CD4-positive, CD25-positive, alpha-beta regulatory T cell (primary cell): ENCODE measurements around the gene PTPRN2. TPM values are rescaled to one million over a fixed set of nuclear protein-coding genes. Genes with fewer than 3 reads are reported as not detected.

Source experiments
- ATAC-seq, 2 donors: fragments of 150-1000 bp; cut with Tn5 transposase; one replicate each; pipeline ENCODE4 v1.10.0; 2021; ENCODE audit warnings: low read depth in 2 of 2, moderate number of reproducible peaks in 2 of 2, moderate library complexity in 1 of 2
- DNase-seq, 3 donors: peaks; one replicate each; pipeline versions ENCODE4 v3.0.0 to v3.0.0-alpha.2; 2012 to 2022; ENCODE audit warnings: mixed read lengths in 1 of 3
- H3K27ac ChIP-seq: one replicate; pipeline ENCODE4 v1.7.0; 2013; ENCODE audit warnings: mild to moderate bottlenecking, low read length; ENCODE audit not compliant: insufficient read depth, poor library complexity, severe bottlenecking
- H3K27me3 ChIP-seq: one replicate; pipeline ENCODE4 v1.7.0; 2013; ENCODE audit warnings: low read length; ENCODE audit not compliant: control insufficient read depth, insufficient read depth
- H3K36me3 ChIP-seq: one replicate; pipeline ENCODE4 v1.7.0; 2013; ENCODE audit warnings: mild to moderate bottlenecking, low read length, moderate library complexity; ENCODE audit not compliant: control insufficient read depth, insufficient read depth
- H3K4me1 ChIP-seq: 2 replicates; pipeline ENCODE4 v1.7.0; 2013; ENCODE audit warnings: mild to moderate bottlenecking, low read length; ENCODE audit not compliant: insufficient read depth, control insufficient read depth, poor library complexity, severe bottlenecking
- H3K4me3 ChIP-seq: one replicate; pipeline ENCODE4 v1.7.0; 2013; ENCODE audit warnings: low read depth, mild to moderate bottlenecking, low read length, moderate library complexity
- H3K9me3 ChIP-seq, 2 experiments: 1 replicate in 1 of 2; 2 replicates in 1 of 2; pipeline ENCODE4 v1.7.0; 2013; ENCODE audit warnings: low read length in 2 of 2, mild to moderate bottlenecking in 1 of 2, moderate library complexity in 1 of 2; ENCODE audit not compliant: control insufficient read depth in 2 of 2
- H3K27ac Mint-ChIP-seq, 3 donors: one replicate each; pipeline ENCODE4 v1.8.0; 2020 to 2022; ENCODE audit warnings: mild to moderate bottlenecking in 3 of 3, mixed read lengths in 3 of 3, moderate library complexity in 2 of 3
- H3K27me3 Mint-ChIP-seq: one replicate; pipeline ENCODE4 v1.8.0; 2022; ENCODE audit warnings: mild to moderate bottlenecking, mixed read lengths
- H3K36me3 Mint-ChIP-seq: one replicate; pipeline ENCODE4 v1.8.0; 2020; ENCODE audit warnings: mixed read lengths
- H3K4me1 Mint-ChIP-seq, 4 donors: one replicate each; pipeline ENCODE4 v1.8.0; 2020 to 2022; ENCODE audit warnings: mixed read lengths in 4 of 4, mild to moderate bottlenecking in 1 of 4
- H3K4me3 Mint-ChIP-seq, 4 donors: one replicate each; pipeline ENCODE4 v1.8.0; 2020 to 2022; ENCODE audit warnings: mild to moderate bottlenecking in 4 of 4, mixed read lengths in 4 of 4, moderate library complexity in 3 of 4
- H3K9me3 Mint-ChIP-seq, 7 donors: one replicate each; pipeline ENCODE4 v1.8.0; 2020 to 2022; ENCODE audit warnings: mixed read lengths in 7 of 7, mild to moderate bottlenecking in 3 of 7, moderate library complexity in 2 of 7
- polyA plus RNA-seq, 4 donors: library from polyadenylated mRNA; unstranded; fragments of 300-500 nt; fragmentation: Illumina TruSeq; gene quantifications; one replicate each; pipeline ENCODE4 v1.2.3, GENCODE V29; 2021
- total RNA-seq: library from RNA; stranded (reverse); gene quantifications from one replicate; pipeline ENCODE4 v1.2.3, GENCODE V29; 2022

Gene PTPRN2
- total and polyA plus RNA-seq, 5 donors from 2014 or later = 1.6 to 4.7 (median 2.7) TPM

GRCh38 chr7:157499121-157499834 lies 1088.3 kb downstream of the PTPRN2 start:
- no peak for ATAC-seq
- Histone ChIP-seq H3K27ac (no peak overlapping the region), H3K4me1 (peaks cover 35% of the 10 kb centered on the region), H3K27me3 (no peaks in the 10 kb centered on the region), H3K36me3 (no peaks in the 10 kb centered on the region), H3K9me3 (no peaks in the 10 kb centered on the region), H3K4me3 (no peak overlapping the region)
- Mint-ChIP-seq H3K4me1 (peaks cover 12 to 52% (median 22%) of the 10 kb centered on the region in 4 donors), H3K4me3 (no peak overlapping the region), H3K27ac (peak overlapping the region in 2 of 3 donors; percentile 26 to 62), H3K9me3 (peaks cover 0 to 2% (median 0%) of the 10 kb centered on the region in 7 donors), H3K36me3 (no peaks in the 10 kb centered on the region), H3K27me3 (peaks cover 5% of the 10 kb centered on the region)
- no peak for DNase-seq

DNA sequence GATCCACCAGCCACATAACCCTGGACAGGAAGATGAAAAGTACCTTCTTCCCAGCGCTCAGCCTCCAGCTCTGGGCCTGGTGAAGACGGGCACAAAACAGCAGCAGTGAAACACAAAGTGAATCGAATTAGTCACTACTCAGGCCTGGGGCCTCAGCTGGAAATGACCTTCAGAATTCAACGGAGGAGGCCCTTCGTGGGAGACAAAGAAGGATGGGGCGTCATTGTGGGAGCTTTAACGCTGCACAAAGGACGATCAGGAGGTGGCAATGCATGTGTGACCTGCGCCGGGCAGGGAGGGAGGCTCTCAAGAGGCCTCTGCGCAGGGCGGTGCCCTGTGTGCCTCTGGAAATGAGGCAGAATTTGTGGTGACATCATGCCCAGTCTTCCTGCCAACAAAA lies 1089.0 kb downstream of the PTPRN2 start:
- Histone ChIP-seq H3K36me3 (no peaks in the 10 kb centered on the region), H3K27me3 (no peaks in the 10 kb centered on the region), H3K4me1 (peaks cover 34% of the 10 kb centered on the region), H3K27ac (no peak overlapping the region), H3K4me3 (no peak overlapping the region), H3K9me3 (no peaks in the 10 kb centered on the region)
- no peaks in the 10 kb centered on the region for H3K36me3 Mint-ChIP-seq
- H3K27me3 Mint-ChIP-seq = peaks cover 5% of the 10 kb centered on the region
- H3K27ac Mint-ChIP-seq = peak overlapping the region in 2 of 3 donors; percentile 26 to 65
- peaks cover 0 to 5% (median 0%) of the 10 kb centered on the region in 7 donors for H3K9me3 Mint-ChIP-seq
- peaks cover 12 to 52% (median 23%) of the 10 kb centered on the region in 4 donors for H3K4me1 Mint-ChIP-seq
- DNase-seq (no peak), ATAC-seq (no peak)
- H3K4me3 Mint-ChIP-seq = no peak overlapping the region

DNA sequence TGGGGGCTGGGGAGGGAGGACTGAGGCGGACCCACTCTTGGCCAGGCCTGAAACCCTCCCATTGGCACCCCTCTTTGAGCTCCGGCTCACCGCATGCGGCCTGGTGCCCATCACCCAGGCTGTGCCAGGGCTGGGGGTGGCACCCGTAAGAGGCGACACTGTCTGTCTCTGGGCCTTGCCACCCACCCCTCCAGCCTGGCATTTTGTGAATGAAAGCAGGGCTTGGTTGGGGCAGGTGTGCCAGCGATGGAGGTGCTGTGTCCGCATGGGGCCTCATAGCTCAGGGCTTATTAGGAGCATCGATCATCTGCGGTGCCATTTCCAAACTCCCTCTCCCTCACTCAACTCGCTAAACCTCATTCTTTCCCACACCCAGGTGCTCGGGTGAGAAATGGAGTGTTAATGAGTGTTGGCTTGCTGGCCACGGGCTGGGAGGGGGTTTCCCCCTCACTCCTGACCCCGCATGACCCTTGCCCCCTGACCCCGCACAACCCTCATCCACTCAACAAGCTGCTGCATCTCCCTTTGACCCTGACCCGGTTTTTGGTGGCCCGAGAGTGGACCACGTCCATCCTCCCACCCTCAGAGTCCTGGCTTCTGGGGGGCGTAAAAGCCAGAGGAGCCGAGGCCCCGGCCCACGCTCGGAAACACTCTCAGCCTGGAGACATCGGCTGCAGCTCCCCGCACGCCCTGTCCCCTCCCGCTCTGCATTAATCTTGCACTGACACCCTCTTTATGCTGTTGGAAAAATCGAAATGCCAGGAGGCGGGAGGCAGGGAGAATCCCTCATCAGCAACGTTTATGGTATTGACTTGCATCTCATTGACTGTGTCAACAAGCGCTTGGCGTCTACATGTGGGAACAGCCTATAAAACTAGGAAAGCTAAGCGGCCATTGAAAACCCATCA lies 1089.6 kb downstream of the PTPRN2 start:
- Histone ChIP-seq H3K27me3 (no peaks in the 10 kb centered on the region), H3K4me1 (peaks cover 27% of the 10 kb centered on the region), H3K36me3 (no peaks in the 10 kb centered on the region), H3K27ac (no peak overlapping the region), H3K4me3 (no peak overlapping the region), H3K9me3 (no peaks in the 10 kb centered on the region)
- Mint-ChIP-seq H3K36me3 (no peaks in the 10 kb centered on the region), H3K4me3 (no peak overlapping the region), H3K27ac (peak overlapping the region in 1 of 3 donors; percentile 65), H3K9me3 (peaks cover 0 to 5% (median 0%) of the 10 kb centered on the region in 7 donors), H3K4me1 (peaks cover 10 to 51% (median 21%) of the 10 kb centered on the region in 4 donors), H3K27me3 (peaks cover 5% of the 10 kb centered on the region)
- ATAC-seq (no peak), DNase-seq (no peak)

GRCh38 chr7:157497367-157497743 lies 1090.3 kb downstream of the PTPRN2 start:
- peaks cover 21% of the 10 kb centered on the region for H3K4me1 ChIP-seq
- Mint-ChIP-seq H3K4me3 (no peak overlapping the region), H3K27me3 (peaks cover 5% of the 10 kb centered on the region), H3K9me3 (peaks cover 0 to 5% (median 0%) of the 10 kb centered on the region in 7 donors), H3K36me3 (no peaks in the 10 kb centered on the region), H3K4me1 (peaks cover 8 to 51% (median 21%) of the 10 kb centered on the region in 4 donors), H3K27ac (no peak overlapping the region)
- H3K27me3 ChIP-seq = no peaks in the 10 kb centered on the region
- H3K27ac ChIP-seq = no peak overlapping the region
- no peak for DNase-seq
- H3K4me3 ChIP-seq = no peak overlapping the region
- no peaks in the 10 kb centered on the region for H3K36me3 ChIP-seq
- no peak for ATAC-seq
- H3K9me3 ChIP-seq = no peaks in the 10 kb centered on the region

DNA sequence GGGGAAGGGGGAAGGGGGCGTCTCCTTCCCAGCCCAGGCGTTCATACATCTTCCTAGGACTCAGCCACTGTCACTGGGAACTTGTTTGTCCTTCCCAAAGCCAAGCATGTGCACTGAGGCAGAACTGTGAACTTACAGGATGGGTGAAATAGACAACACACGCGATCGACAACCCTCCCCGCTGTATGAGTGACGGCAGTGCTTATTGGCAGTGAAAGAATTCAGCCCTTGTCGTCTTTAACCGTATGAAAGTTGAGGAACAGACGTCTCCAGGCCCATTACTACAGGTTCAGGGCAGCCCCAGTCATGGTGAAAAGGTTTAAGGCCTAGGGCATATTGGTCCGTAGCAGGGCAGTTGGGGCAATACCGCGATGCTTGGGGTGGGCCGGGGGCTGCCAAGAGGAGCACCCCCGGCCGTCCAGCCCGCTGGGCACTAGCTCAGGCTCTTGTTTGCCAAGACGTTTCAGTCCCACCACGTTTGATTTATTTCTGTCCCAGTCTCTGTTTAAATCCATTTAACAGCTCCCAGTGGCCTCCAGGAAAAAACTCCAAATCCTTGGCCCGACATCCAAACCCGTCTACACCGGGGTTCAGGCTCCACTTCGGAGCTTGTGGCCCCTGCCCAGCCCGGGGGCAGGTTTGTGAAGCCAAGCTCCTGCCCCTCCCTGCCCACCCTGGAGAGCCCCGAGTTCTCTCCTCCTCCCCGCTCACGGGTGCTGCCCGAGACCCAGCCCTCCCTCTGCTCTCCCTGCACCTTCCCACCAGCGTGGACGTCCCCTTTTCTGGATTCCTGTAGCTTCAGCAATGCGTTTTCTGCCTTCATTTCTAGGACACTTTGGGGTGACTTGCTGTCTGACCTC lies 1091.0 kb downstream of the PTPRN2 start:
- H3K27ac Mint-ChIP-seq = peak overlapping the region in 1 of 3 donors; percentile 30
- no peaks in the 10 kb centered on the region for H3K36me3 ChIP-seq
- ATAC-seq = no peak
- H3K4me3 Mint-ChIP-seq = peak overlapping the region in 1 of 4 donors; percentile 6
- H3K4me3 ChIP-seq = no peak overlapping the region
- no peak for DNase-seq
- H3K9me3 Mint-ChIP-seq = peaks cover 0 to 5% (median 0%) of the 10 kb centered on the region in 7 donors
- H3K27me3 ChIP-seq = no peaks in the 10 kb centered on the region
- peaks cover 9 to 50% (median 19%) of the 10 kb centered on the region in 4 donors for H3K4me1 Mint-ChIP-seq
- no peak overlapping the region for H3K27ac ChIP-seq
- H3K36me3 Mint-ChIP-seq = no peaks in the 10 kb centered on the region
- H3K4me1 ChIP-seq = peaks cover 14% of the 10 kb centered on the region
- H3K9me3 ChIP-seq = no peaks in the 10 kb centered on the region
- no peaks in the 10 kb centered on the region for H3K27me3 Mint-ChIP-seq

DNA sequence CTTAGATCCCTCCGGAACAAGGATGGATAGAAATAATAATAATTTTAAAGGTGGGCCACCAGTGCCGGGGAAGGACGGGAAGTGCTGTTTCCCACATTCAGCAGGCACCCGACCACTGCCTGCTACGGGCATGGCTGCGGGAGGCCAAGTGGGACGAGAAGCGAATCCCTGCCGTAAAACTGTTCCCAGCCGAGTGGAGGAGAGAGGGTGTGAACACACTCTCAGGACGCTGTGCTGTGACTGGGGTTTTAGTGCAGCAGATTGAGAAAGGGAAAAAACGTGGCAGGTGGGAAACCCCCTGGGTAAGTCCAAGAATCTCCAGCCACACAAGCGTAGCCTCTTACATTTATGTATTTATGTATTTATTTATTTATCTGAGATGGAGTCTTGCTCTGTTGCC lies 1092.0 kb downstream of the PTPRN2 start:
- Mint-ChIP-seq H3K27me3 (peaks cover under 1% of the 10 kb centered on the region), H3K36me3 (no peaks in the 10 kb centered on the region), H3K9me3 (peaks cover 0 to 5% (median 2%) of the 10 kb centered on the region in 7 donors), H3K4me1 (peaks cover 13 to 53% (median 25%) of the 10 kb centered on the region in 4 donors), H3K27ac (no peak overlapping the region), H3K4me3 (no peak overlapping the region)
- ATAC-seq (no peak), DNase-seq (no peak)
- H3K4me3 ChIP-seq = no peak overlapping the region
- peaks cover 18% of the 10 kb centered on the region for H3K4me1 ChIP-seq
- no peak overlapping the region for H3K27ac ChIP-seq
- no peaks in the 10 kb centered on the region for H3K27me3 ChIP-seq
- H3K36me3 ChIP-seq = no peaks in the 10 kb centered on the region
- peaks cover 3 to 4% of the 10 kb centered on the region in 2 experiments for H3K9me3 ChIP-seq

- Mint-ChIP-seq H3K9me3 (peaks cover 0 to 5% (median 2%) of the 10 kb centered on the region in 7 donors), H3K27ac (no peak overlapping the region), H3K36me3 (no peaks in the 10 kb centered on the region), H3K4me1 (peaks cover 15 to 57% (median 28%) of the 10 kb centered on the region in 4 donors), H3K4me3 (no peak overlapping the region), H3K27me3 (peaks cover 5% of the 10 kb centered on the region)
- Histone ChIP-seq H3K27me3 (no peaks in the 10 kb centered on the region), H3K9me3 (peaks cover 3 to 4% of the 10 kb centered on the region in 2 experiments), H3K36me3 (no peaks in the 10 kb centered on the region), H3K27ac (no peak overlapping the region), H3K4me3 (no peak overlapping the region), H3K4me1 (peaks cover 22% of the 10 kb centered on the region)
- no peak for ATAC-seq
- no peak for DNase-seq
These were observed 1092.5 kb downstream of the PTPRN2 start for GRCh38 chr7:157495177-157495553.
